ENCODE data around the gene DENND6B.
A peak's percentile ranks its signal among the peaks of the same experiment; 100 is the strongest.
"Not testable (repeated sequence)": the region's sequence is repeated elsewhere in the genome, so short reads cannot be mapped to it uniquely, and the experiment has no call there.

Gene DENND6B

GRCh38 chr22:50289151-50289941 is 37.5 kb downstream of the DENND6B start:
- DNase-seq (ENCODE audit: low read depth): no peak

GRCh38 chr22:50287731-50288130 is 39.1 kb downstream of the DENND6B start:
- DNase-seq (ENCODE audit: low read depth): no peak

DNA sequence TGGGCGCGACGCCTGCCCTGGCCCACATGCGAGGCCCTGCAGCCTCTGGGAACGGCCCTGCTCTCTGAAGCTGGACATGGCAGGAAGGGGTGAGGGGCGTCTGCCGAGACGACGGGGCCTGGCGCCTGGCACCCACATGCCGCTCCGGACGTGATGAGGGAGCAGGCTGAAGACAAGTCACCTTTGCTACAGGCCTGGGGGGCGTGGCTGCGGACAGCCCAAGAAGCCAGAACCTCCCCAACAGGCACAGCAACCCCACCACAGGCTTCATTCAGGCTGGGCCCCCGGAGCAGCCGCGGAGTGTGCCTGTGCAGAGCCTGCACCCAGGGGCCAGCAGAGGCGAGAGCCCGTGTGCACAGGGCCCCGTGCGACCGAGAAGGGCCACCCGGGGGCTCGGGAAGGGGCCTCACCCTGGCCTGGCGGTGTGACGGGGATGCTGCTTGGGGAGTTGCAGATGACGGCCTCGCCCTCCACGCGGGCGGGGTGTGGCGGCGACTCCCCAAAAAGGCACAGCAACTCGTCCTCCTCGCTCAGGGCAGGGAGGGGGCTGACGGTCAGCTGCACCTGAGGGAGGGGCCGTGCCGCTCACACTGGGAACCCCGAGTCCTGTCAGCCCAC is 40.0 kb downstream of the DENND6B start:
- DNase-seq (ENCODE audit: low read depth): no peak

- DNase-seq (ENCODE audit: low read depth): no peak
Measured at GRCh38 chr22:50286275-50286674, 40.5 kb downstream of the DENND6B start.

GRCh38 chr22:50285568-50286229 is 41.1 kb downstream of the DENND6B start:
- no peak for DNase-seq (ENCODE audit: low read depth)

GRCh38 chr22:50284479-50284878 is 42.3 kb downstream of the DENND6B start:
- DNase-seq (ENCODE audit: low read depth): no peak

- DNase-seq (ENCODE audit: low read depth): no peak
Measured at GRCh38 chr22:50283821-50284220, 43.0 kb downstream of the DENND6B start.

GRCh38 chr22:50282361-50283155 is 44.3 kb downstream of the DENND6B start:
- no peak for DNase-seq (ENCODE audit: low read depth)

DNA sequence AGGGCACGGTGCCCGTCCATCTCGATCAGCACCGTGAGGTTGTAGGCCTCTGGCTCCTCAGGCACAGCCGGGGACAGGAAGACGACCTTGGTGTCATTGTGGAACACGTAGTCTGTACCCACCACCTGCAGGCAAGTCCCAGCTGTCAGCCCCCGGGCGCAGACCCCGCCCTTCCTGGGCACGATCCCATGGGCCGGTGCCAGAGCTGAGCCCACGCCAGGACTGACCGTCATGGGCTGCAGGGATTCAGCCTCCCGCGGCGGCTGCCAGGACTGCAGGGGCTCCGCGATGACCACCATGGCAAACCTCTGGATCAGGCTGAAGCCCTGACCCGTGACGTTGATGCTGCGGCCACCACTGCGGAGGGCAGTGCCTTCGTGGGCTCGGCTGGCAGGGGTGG is 44.9 kb downstream of the DENND6B start:
- DNase-seq (ENCODE audit: low read depth): no peak

- DNase-seq (ENCODE audit: low read depth): no peak
Measured at GRCh38 chr22:50281384-50281760, 45.4 kb downstream of the DENND6B start.

DNA sequence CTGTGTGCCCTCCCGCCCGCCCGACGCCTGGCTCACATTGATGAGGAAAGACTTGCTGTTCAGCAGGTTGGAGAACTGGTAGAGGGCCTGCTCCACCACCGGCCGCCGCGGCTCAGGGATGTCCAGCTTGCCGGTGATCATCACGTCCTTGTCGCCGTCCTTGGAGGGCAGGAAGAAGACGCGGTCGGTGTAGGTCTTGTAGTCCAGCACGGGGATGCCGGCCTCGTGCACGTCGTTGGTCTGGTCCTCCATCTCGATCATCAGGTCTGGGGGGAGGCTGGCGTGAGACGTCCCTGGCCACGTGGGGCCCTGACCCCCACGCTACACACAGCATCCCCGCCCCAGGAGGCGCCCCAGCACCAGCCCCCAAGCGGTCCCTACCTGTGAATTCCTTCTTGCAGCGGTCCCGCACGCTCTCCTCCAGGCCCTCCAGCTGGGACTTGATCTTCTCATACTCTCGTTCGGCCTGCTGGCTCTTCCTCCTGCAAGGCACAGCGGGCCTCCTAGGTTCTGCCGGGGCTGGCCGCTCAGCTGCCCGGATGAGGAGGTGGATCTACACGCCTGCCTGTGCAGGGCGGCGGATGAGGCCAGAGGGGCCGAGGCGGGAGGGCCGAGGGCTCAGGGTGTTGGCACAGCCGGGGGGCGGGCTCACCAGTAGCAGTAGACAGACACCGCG is 46.0 kb downstream of the DENND6B start:
- DNase-seq (ENCODE audit: low read depth): no peak

GRCh38 chr22:50280022-50280707 is 46.6 kb downstream of the DENND6B start:
- DNase-seq (ENCODE audit: low read depth): no peak

DNA sequence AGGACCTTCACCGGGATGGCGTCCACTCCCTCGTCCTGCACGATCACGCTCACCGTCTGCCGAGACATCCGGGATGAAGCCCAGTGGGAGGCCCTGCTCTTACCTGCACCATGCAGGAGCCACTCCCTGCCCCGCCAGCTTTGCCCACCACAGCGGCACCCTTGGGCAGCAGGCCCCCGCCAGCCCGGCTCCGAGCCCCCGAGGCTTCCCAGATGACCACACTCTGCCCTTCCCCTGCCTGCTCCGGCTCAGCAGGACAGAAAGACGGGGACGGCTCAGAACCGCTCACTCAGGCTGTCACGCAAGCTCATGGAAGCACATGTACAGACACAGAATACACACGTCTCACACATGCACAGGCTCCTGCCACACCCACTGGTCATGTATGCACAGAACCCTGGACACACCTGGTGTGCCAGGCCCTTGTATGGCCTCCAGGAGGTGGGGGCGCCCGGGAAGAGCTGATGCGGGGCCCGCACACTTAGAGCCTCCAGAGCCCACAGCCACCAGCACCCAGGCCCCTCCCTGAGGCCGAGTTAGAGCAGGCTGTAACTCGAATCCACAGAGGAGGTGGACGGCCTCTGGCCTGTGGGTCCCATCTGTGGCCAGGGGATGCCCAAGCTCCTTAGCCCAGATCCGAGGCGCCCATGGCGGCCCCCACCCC is 47.7 kb downstream of the DENND6B start:
- no peak for DNase-seq (ENCODE audit: low read depth)

GRCh38 chr22:50278461-50278860 is 48.4 kb downstream of the DENND6B start:
- no peak for DNase-seq (ENCODE audit: low read depth)

DNA sequence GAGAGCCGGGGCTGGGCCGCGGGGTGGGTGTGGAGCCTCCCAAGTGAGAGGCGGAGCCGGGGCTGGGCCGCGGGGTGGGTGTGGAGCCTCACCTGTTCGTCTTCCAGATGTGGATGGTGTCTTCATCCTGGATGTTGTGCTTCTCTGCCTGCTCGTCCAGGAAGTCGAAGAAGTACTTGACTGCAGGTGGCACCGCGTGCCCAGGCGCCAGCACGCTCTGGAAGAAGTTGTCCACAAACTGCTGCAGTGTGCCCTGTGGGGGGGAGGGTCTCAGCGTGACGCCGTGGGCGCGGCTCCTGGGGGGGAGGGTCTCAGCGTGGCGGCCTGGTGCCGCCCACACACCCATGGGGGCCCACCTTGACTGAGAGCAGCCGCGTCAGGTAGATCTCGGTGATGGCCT is 49.1 kb downstream of the DENND6B start:
- no peak for DNase-seq (ENCODE audit: low read depth)

- peak; percentile 58 for DNase-seq (ENCODE audit: low read depth)
Measured at GRCh38 chr22:50276143-50276542, 50.7 kb downstream of the DENND6B start.

GRCh38 chr22:50275181-50276055 is 51.4 kb downstream of the DENND6B start:
- DNase-seq (ENCODE audit: low read depth): no peak

DNA sequence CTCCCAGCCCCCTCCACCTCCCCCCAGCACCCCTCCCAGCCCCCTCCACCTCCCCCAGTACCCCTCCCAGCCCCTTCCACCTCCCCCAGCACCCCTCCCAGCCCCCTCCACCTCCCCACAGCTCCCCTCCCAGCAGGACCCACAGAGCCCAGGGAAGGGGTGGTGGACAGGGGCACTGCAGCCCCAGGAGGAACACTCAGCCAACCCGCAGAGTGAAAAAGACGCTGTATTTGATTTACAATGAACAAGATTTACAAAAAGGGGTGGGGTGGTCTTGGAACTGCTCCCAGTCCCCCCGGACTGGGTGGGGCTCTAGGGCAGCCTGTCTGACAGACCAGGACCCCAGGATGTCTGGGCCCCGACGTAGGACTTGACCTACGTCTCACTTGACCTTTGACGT is 52.0 kb downstream of the DENND6B start:
- no peak for DNase-seq (ENCODE audit: low read depth)

- DNase-seq (ENCODE audit: low read depth): peak; percentile 39
Measured at GRCh38 chr22:50274311-50274710, 52.5 kb downstream of the DENND6B start.

DNA sequence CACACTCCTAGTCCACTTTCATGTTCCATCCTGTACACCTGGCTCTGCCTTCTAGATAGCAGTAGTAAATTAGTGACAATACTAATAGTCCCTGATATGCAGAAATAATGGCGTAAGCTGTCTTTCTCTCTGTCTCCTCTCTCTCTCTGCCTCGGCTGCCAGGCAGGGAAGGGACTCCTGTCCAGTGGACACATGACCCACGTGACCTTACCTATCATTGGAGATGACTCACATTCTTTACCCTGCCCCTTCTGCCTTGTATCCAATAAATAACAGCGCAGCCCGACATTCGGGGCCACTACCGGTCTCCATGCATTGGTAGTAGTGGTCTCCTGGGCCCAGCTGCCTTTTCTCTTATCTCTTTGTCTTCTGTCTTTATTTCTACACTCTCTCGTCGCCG is 53.0 kb downstream of the DENND6B start:
- DNase-seq (ENCODE audit: low read depth): not testable (repeated sequence)
